Muscle of leg (tissue), 11 donors: ENCODE data around the gene INO80D. TPM values are rescaled to one million over a fixed set of nuclear protein-coding genes. Genes with fewer than 3 reads are reported as not detected.
"Not testable (repeated sequence)": the region's sequence is repeated elsewhere in the genome, so short reads cannot be mapped to it uniquely, and the experiment has no call there.

Experiments used
- DNase-seq: peaks from one replicate; pipeline ENCODE4 v3.0.0; 2013
- H3K27ac ChIP-seq: one replicate; pipeline ENCODE4 v1.5.1; 2013; ENCODE audit warnings: mild to moderate bottlenecking, low read length, control low read depth
- H3K27me3 ChIP-seq: one replicate; pipeline ENCODE4 v1.6.1; 2013; ENCODE audit warnings: low read length; ENCODE audit not compliant: control insufficient read depth, insufficient read depth
- H3K36me3 ChIP-seq: one replicate; pipeline ENCODE4 v1.6.1; 2013; ENCODE audit warnings: low read length; ENCODE audit not compliant: control insufficient read depth, insufficient read depth
- H3K4me1 ChIP-seq: one replicate; pipeline ENCODE4 v1.6.1; 2013; ENCODE audit warnings: low read length; ENCODE audit not compliant: control insufficient read depth, insufficient read depth
- H3K4me3 ChIP-seq: one replicate; pipeline ENCODE4 v1.5.1; 2013; ENCODE audit warnings: low read length, control low read depth
- H3K9me3 ChIP-seq: replicated peaks from 2 replicates; pipeline ENCODE4 v1.6.1; 2013; ENCODE audit warnings: low read depth, low read length; ENCODE audit not compliant: control insufficient read depth
- WGBS: methylation state at CpG from one replicate; pipeline ENCODE4 v1.1.5; 2013; ENCODE audit warnings: missing lambda C conversion rate; ENCODE audit not compliant: insufficient coverage; 5-methylcytosine and 5-hydroxymethylcytosine counted together
- polyA plus RNA-seq, 8 donors: library from polyadenylated mRNA; unstranded; fragments of 120-200 nt; gene quantifications; one replicate each; pipeline versions ENCODE4 v1.2.1 to v1.2.3, GENCODE V29; 2013; ENCODE audit warnings: inconsistent platforms in 1 of 8, low replicate concordance in 1 of 8; ENCODE audit not compliant: insufficient read length in 8 of 8, insufficient read depth in 1 of 8
- total RNA-seq: library from RNA; stranded (reverse); fragments of 120-200 nt; gene quantifications from one replicate; pipeline ENCODE4 v1.2.4, GENCODE V29; 2013

INO80D gene
- total and polyA plus RNA-seq, 9 donors = 4.6 to 8.8 (median 7.4) TPM

DNA sequence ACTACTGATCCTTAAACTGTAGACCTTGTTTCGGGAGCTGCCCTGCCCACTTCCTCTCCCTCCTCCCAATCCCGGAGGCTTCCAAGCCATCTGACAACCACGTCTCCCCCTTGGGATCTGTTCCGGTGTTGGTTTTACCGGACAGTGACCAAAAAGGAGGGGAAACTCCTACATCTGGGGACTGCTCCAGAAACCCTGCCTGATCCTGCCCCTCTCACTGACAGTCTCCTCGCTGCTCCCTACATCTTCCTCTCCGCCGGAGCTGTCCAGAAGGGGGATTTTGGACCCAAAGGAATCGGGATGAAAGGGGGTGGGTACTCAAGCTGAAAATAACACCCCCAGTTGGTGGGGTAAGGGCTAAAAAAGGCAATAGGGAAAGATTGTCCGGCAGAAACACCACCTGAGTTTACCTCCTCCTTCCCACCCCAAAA lies 1.5 kb downstream of the INO80D start:
- Histone ChIP-seq H3K36me3 (no peaks in the 10 kb centered on the region), H3K27ac (peak overlapping the region; percentile 98), H3K9me3 (no peaks in the 10 kb centered on the region), H3K4me1 (peaks cover 7% of the 10 kb centered on the region), H3K27me3 (no peaks in the 10 kb centered on the region), H3K4me3 (peak overlapping the region; percentile 79)
- peak; percentile 89 for DNase-seq
- WGBS = no CpG with 5 or more reads among the region's 10 CpGs

DNA sequence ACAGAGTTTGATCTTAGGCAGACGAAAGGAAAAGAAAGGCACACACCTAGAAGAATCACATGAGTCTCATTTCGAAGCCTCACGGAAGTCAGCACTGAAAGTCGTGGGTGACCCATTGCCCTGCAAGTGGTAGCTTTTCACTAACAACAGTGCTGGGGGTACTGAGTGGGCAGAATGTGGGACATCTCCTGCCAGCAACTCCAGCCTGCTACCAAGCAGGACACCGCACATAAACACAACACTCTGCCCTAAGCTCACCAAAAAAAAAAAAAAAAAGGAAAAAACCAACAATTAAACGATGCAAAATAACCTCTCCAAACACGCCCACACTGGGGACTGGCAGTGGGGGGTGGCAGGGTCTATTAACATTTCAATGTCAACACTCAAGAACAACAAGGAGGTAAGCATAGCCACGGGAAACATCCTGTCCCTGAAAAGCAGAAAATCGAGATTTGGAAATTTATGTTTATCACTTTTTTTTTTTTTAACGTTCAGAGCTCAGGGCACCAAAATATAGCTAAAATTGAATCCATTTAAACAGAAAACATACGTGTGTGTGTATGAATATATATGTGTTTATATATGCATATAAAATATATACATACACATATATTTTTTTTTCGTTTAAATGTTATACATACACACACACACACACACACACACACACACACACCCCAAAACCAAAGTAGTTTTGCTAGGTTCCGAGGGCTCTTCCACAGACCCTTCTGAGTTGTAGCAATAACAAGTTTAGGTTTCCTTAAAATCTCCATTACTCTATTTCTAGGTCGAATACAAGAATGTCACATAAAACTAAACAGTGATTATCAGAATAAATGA lies 2.2 kb downstream of the INO80D start:
- Histone ChIP-seq H3K27ac (peak overlapping the region; percentile 98), H3K9me3 (no peaks in the 10 kb centered on the region), H3K27me3 (no peaks in the 10 kb centered on the region), H3K36me3 (no peaks in the 10 kb centered on the region), H3K4me3 (peak overlapping the region; percentile 79), H3K4me1 (peaks cover 7% of the 10 kb centered on the region)
- WGBS = 0% methylated on average over 1 of the region's 14 CpGs
- peak; percentile 8 for DNase-seq

GRCh38 chr2:206082298-206082843 lies 3.6 kb downstream of the INO80D start:
- H3K4me3 ChIP-seq = no peak overlapping the region
- no peaks in the 10 kb centered on the region for H3K9me3 ChIP-seq
- H3K36me3 ChIP-seq = no peaks in the 10 kb centered on the region
- WGBS = no CpG with 5 or more reads among the region's 4 CpGs
- no peak for DNase-seq
- H3K27me3 ChIP-seq = no peaks in the 10 kb centered on the region
- H3K4me1 ChIP-seq = peaks cover 4% of the 10 kb centered on the region
- H3K27ac ChIP-seq = no peak overlapping the region

GRCh38 chr2:206080927-206081326 lies 5.0 kb downstream of the INO80D start:
- H3K27ac ChIP-seq = no peak overlapping the region
- no peaks in the 10 kb centered on the region for H3K9me3 ChIP-seq
- no peak for DNase-seq
- no peaks in the 10 kb centered on the region for H3K27me3 ChIP-seq
- H3K4me3 ChIP-seq = no peak overlapping the region
- H3K36me3 ChIP-seq = no peaks in the 10 kb centered on the region
- WGBS = 47% methylated on average over 2 of the region's 4 CpGs
- peaks cover 4% of the 10 kb centered on the region for H3K4me1 ChIP-seq

DNA sequence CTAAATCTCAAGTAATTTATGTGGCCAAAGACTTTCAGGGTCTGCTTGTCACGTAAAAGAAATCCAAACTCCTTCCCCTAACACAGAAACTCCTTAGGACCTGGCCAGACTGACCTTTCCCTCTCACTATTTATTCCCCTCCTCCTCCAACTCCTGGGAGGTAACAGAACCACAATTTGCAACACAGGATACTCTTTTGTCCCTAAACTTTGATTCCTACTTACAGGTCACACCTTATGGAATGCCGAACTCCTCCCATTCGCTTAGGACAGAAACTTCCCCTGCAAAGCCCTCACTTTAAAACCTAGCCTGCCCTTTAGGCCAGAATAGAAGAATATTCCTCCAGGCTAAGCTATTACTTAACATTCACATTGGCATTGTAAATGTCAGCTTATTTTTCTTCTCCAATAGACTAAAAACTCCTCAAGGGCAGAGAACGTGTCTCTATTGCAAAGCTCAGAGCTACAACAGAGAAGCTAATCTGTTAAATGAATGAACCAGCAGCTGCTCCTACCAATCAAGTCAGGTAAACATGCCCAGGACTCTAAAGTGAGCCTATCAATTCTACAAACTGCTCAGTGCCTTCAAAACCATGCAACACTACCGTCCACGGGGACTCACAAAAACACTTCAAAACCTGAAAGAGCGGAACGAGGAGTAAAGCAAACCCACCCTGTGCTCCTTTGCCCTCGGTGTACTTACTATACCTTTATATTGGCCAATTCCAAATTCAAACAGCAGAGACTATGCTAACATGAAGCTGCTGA lies 6.1 kb downstream of the INO80D start:
- H3K27me3 ChIP-seq = no peaks in the 10 kb centered on the region
- no peak overlapping the region for H3K27ac ChIP-seq
- WGBS = 91% methylated on average over 4 of the region's 9 CpGs
- no peak for DNase-seq
- H3K4me3 ChIP-seq = no peak overlapping the region
- no peaks in the 10 kb centered on the region for H3K36me3 ChIP-seq
- peaks cover 4% of the 10 kb centered on the region for H3K4me1 ChIP-seq
- H3K9me3 ChIP-seq = no peaks in the 10 kb centered on the region

- DNase-seq, H3K4me3 ChIP-seq, H3K27ac ChIP-seq, H3K36me3 ChIP-seq, H3K27me3 ChIP-seq, H3K4me1 ChIP-seq, H3K9me3 ChIP-seq: not testable (repeated sequence)
- 100% methylated on average over 1 of the region's 5 CpGs for whole genome bisulfite sequencing
These were observed 8.1 kb downstream of the INO80D start for GRCh38 chr2:206077879-206078278.

DNA sequence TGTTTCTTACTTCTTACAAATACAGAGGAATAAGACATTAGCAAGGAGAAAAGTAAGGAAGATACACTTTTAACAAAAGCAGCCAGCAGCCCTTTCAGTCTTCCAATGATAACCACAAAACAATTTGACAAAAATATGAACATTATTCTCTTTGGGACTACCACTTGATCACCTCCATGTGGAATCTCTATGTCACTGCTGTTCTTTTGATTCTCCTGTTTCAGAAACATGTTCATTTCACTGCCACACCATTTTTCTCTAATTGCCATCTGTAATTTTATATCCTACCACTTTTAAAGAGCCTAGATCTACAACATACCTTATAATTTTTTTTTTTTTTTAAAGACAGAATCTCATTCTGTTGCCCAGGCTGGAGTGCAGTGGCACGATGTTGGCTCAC lies 10.9 kb downstream of the INO80D start:
- H3K27ac ChIP-seq = no peak overlapping the region
- H3K9me3 ChIP-seq = no peaks in the 10 kb centered on the region
- no peaks in the 10 kb centered on the region for H3K27me3 ChIP-seq
- no peak overlapping the region for H3K4me3 ChIP-seq
- no peaks in the 10 kb centered on the region for H3K4me1 ChIP-seq
- H3K36me3 ChIP-seq = no peaks in the 10 kb centered on the region
- WGBS = 100% methylated on average over 1 of the region's 1 CpG
- DNase-seq = no peak

GRCh38 chr2:206071807-206072206 lies 14.2 kb downstream of the INO80D start:
- no peak overlapping the region for H3K4me3 ChIP-seq
- H3K36me3 ChIP-seq = no peaks in the 10 kb centered on the region
- H3K9me3 ChIP-seq = no peaks in the 10 kb centered on the region
- DNase-seq = no peak
- WGBS = no CpG with 5 or more reads among the region's 1 CpG
- no peaks in the 10 kb centered on the region for H3K27me3 ChIP-seq
- H3K4me1 ChIP-seq = no peaks in the 10 kb centered on the region
- no peak overlapping the region for H3K27ac ChIP-seq

- Histone ChIP-seq H3K27me3 (no peaks in the 10 kb centered on the region), H3K9me3 (no peaks in the 10 kb centered on the region), H3K4me1 (no peaks in the 10 kb centered on the region), H3K4me3 (no peak overlapping the region), H3K36me3 (no peaks in the 10 kb centered on the region), H3K27ac (no peak overlapping the region)
- no CpG with 5 or more reads among the region's 2 CpGs for WGBS
- no peak for DNase-seq
These were observed 16.6 kb downstream of the INO80D start for GRCh38 chr2:206069417-206069816.

DNA sequence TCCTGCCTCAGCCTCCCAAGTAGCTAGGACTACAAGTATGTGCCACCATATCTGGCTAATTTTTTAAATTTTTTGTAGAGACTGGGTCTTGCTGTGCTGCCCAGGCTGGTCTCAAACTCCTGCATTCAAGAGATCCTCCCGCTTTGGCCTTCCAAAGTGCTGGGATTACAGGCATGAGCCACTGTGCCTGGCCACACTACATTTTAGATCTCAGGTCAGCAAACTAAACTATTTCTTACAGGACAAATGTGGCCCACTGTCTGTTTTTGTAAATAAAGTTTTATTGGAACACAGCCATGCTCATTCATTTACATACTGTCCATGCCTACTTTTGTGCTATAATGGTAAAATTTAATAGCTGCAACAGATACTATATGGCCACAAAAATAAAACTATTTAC lies 17.8 kb downstream of the INO80D start:
- Histone ChIP-seq H3K4me3 (no peak overlapping the region), H3K36me3 (no peaks in the 10 kb centered on the region), H3K27me3 (no peaks in the 10 kb centered on the region), H3K27ac (no peak overlapping the region), H3K9me3 (no peaks in the 10 kb centered on the region), H3K4me1 (no peaks in the 10 kb centered on the region)
- 100% methylated on average over 1 of the region's 1 CpG for WGBS
- no peak for DNase-seq
